GM19240 (cell line): ENCODE measurements around the gene BEST4.
"Not testable (repeated sequence)": the region's sequence is repeated elsewhere in the genome, so short reads cannot be mapped to it uniquely, and the experiment has no call there.

Experiments
- DNase-seq: peaks from one replicate; pipeline ENCODE4 v3.0.0; 2011; ENCODE audit warnings: low spot score; ENCODE audit not compliant: insufficient read length

BEST4 gene

GRCh38 chr1:44819608-44820327, 31.8 kb upstream of the BEST4 start:
- DNase-seq, result peak; percentile 93

GRCh38 chr1:44819196-44819607, 31.2 kb upstream of the BEST4 start:
- no peak for DNase-seq

- no peak for DNase-seq
Measured at GRCh38 chr1:44817771-44818495, 30.0 kb upstream of the BEST4 start.

GRCh38 chr1:44817307-44817706, 29.3 kb upstream of the BEST4 start:
- no peak for DNase-seq

- not testable (repeated sequence) for DNase-seq
Measured at GRCh38 chr1:44815926-44816325, 28.0 kb upstream of the BEST4 start.

- DNase-seq, result no peak
Measured at GRCh38 chr1:44812822-44813543, 25.0 kb upstream of the BEST4 start.

GRCh38 chr1:44811234-44811633, 23.3 kb upstream of the BEST4 start:
- no peak for DNase-seq

GRCh38 chr1:44810762-44811105, 22.8 kb upstream of the BEST4 start:
- not testable (repeated sequence) for DNase-seq

- DNase-seq, result no peak
Measured at GRCh38 chr1:44810101-44810761, 22.3 kb upstream of the BEST4 start.

GRCh38 chr1:44808938-44809917, 21.3 kb upstream of the BEST4 start:
- DNase-seq, result peak; percentile 87

GRCh38 chr1:44808063-44808937, 20.3 kb upstream of the BEST4 start, which contains the start of gene BTBD19:
BTBD19 (plus strand) TSS chr1:44808523; CDS start chr1:44808821, 298 bp downstream.
- no peak for DNase-seq

- DNase-seq, result peak; percentile 61
Measured at GRCh38 chr1:44807364-44808062, 19.5 kb upstream of the BEST4 start.

- DNase-seq, result no peak
Measured at GRCh38 chr1:44806704-44807363, 18.9 kb upstream of the BEST4 start, which contains the start of gene DYNLT4. DYNLT4 (minus strand) TSS chr1:44807351; CDS start chr1:44806668, 683 bp downstream.

GRCh38 chr1:44806025-44806703, 18.2 kb upstream of the BEST4 start:
- DNase-seq, result no peak

GRCh38 chr1:44805311-44806024, 17.5 kb upstream of the BEST4 start:
- DNase-seq, result no peak

- DNase-seq, result no peak
Measured at GRCh38 chr1:44803312-44804095, 15.5 kb upstream of the BEST4 start.
